Measurements from ENCODE around the gene ADTRP.

The ADTRP gene

GRCh38 chr6:11814819-11815218 is 36.2 kb upstream of the ADTRP start:
- no peak for ATAC-seq

DNA sequence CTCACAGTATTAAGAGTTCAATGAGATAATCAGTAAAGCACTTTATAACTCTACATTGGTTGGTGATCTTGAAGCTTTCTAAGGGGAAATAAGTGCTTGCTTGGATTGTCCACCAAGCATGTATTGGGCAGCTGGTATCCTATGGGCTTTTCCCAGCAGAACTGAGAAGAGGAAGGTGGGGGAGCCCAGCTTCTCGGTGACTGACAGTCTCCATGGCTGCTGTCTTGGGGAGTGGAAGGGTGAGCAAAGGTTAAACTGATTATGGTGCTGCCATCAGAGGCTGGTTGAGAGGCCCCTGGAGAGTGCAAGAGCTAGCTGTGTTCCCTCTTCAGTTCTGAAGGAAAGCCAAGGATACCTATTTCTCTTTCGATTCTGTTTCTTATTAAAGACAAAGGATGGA is 35.5 kb upstream of the ADTRP start:
- TF ChIP-seq SNAI2 (CRISPR knock-in tag; IDR thresholded peaks at IDR 0.05), result no peak
- no peak for TF ChIP-seq CSDC2 (CRISPR knock-in tag; IDR thresholded peaks at IDR 0.05)
- no peak for TF ChIP-seq TOX (CRISPR knock-in tag; IDR thresholded peaks at IDR 0.05; ENCODE audit: borderline replicate concordance)
- no peak for TF ChIP-seq ISL1 (CRISPR knock-in tag; IDR thresholded peaks at IDR 0.05)
- no peak for ATAC-seq

More at GRCh38 chr6:11814819-11815218, 36.2 kb upstream of the ADTRP start:
- no peak for TF ChIP-seq ZFP3 (CRISPR knock-in tag; IDR thresholded peaks at IDR 0.05)
- no peak for TF ChIP-seq BACH2 (CRISPR knock-in tag; IDR thresholded peaks at IDR 0.05; ENCODE audit: borderline replicate concordance)
- TF ChIP-seq ISL1 (CRISPR knock-in tag; IDR thresholded peaks at IDR 0.05), result no peak
- no peak for TF ChIP-seq PPARA (CRISPR knock-in tag; IDR thresholded peaks at IDR 0.05; ENCODE audit: borderline replicate concordance)
- no peak for TF ChIP-seq OSR1 (CRISPR knock-in tag; IDR thresholded peaks at IDR 0.05)
- TF ChIP-seq TSHZ2 (CRISPR knock-in tag; IDR thresholded peaks at IDR 0.05), result no peak
- TF ChIP-seq GLIS3 (CRISPR knock-in tag; IDR thresholded peaks at IDR 0.05), result no peak
- no peak for TF ChIP-seq CSDC2 (CRISPR knock-in tag; IDR thresholded peaks at IDR 0.05)
- no peak for TF ChIP-seq ZFP30 (CRISPR knock-in tag; IDR thresholded peaks at IDR 0.05)

DNA sequence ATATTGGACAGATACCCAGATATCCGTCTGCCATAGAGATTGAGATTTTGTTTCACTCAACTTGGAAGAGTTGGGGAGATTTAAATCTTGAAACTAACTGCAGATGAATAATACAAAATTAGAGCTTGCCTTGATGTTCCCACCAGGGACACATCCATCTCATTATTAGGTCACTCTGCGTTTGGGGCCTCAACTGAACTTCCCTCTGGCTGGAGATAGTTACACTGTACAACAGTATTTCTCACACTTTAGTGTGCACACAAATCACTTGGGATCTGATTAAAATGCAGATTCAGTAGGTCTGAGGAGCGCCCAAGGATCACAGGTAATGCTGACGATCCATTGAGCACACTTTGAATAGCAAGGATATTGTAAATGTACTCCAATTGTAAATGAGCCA is 35.0 kb upstream of the ADTRP start:
- ATAC-seq, result no peak
- TF ChIP-seq OSR1 (CRISPR knock-in tag; IDR thresholded peaks at IDR 0.05) (no peak), RARB (CRISPR knock-in tag; IDR thresholded peaks at IDR 0.05) (no peak), PPARA (CRISPR knock-in tag; IDR thresholded peaks at IDR 0.05; ENCODE audit: borderline replicate concordance) (no peak), TSHZ2 (CRISPR knock-in tag; IDR thresholded peaks at IDR 0.05) (no peak), GLIS3 (CRISPR knock-in tag; IDR thresholded peaks at IDR 0.05) (no peak), ZNF565 (CRISPR knock-in tag; conservative IDR thresholded peaks at IDR 0.05; ENCODE audit: low read depth) (no peak), ZNF8 (CRISPR knock-in tag; IDR thresholded peaks at IDR 0.05) (no peak), CSRNP3 (CRISPR knock-in tag; IDR thresholded peaks at IDR 0.05) (no peak), ZNF70 (CRISPR knock-in tag; IDR thresholded peaks at IDR 0.05) (no peak), ZC3H10 (CRISPR knock-in tag; IDR thresholded peaks at IDR 0.05) (no peak), TOX (CRISPR knock-in tag; IDR thresholded peaks at IDR 0.05; ENCODE audit: borderline replicate concordance) (no peak), ZFP3 (CRISPR knock-in tag; IDR thresholded peaks at IDR 0.05) (no peak), ESRRG (CRISPR knock-in tag; IDR thresholded peaks at IDR 0.05) (no peak)
- TF ChIP-seq, protein P1, sequence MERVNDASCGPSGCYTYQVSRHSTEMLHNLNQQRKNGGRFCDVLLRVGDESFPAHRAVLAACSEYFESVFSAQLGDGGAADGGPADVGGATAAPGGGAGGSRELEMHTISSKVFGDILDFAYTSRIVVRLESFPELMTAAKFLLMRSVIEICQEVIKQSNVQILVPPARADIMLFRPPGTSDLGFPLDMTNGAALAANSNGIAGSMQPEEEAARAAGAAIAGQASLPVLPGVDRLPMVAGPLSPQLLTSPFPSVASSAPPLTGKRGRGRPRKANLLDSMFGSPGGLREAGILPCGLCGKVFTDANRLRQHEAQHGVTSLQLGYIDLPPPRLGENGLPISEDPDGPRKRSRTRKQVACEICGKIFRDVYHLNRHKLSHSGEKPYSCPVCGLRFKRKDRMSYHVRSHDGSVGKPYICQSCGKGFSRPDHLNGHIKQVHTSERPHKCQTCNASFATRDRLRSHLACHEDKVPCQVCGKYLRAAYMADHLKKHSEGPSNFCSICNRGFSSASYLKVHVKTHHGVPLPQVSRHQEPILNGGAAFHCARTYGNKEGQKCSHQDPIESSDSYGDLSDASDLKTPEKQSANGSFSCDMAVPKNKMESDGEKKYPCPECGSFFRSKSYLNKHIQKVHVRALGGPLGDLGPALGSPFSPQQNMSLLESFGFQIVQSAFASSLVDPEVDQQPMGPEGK (CRISPR knock-in tag; IDR thresholded peaks at IDR 0.05; ENCODE audit: borderline replicate concordance), result no peak

- no peak for ATAC-seq
- no peak for TF ChIP-seq SNAI2 (CRISPR knock-in tag; IDR thresholded peaks at IDR 0.05)
- no peak for TF ChIP-seq OSR1 (CRISPR knock-in tag; IDR thresholded peaks at IDR 0.05)
- no peak for TF ChIP-seq ZNF70 (CRISPR knock-in tag; IDR thresholded peaks at IDR 0.05)
- TF ChIP-seq CSDC2 (CRISPR knock-in tag; IDR thresholded peaks at IDR 0.05), result no peak
- TF ChIP-seq CSRNP3 (CRISPR knock-in tag; IDR thresholded peaks at IDR 0.05), result no peak
- TF ChIP-seq ZNF8 (CRISPR knock-in tag; IDR thresholded peaks at IDR 0.05), result no peak
- no peak for TF ChIP-seq ISL1 (CRISPR knock-in tag; IDR thresholded peaks at IDR 0.05)
- TF ChIP-seq, protein P1 (CRISPR knock-in tag; IDR thresholded peaks at IDR 0.05; ENCODE audit: borderline replicate concordance), result no peak
- no peak for TF ChIP-seq ZC3H10 (CRISPR knock-in tag; IDR thresholded peaks at IDR 0.05)
- TF ChIP-seq, protein P2, sequence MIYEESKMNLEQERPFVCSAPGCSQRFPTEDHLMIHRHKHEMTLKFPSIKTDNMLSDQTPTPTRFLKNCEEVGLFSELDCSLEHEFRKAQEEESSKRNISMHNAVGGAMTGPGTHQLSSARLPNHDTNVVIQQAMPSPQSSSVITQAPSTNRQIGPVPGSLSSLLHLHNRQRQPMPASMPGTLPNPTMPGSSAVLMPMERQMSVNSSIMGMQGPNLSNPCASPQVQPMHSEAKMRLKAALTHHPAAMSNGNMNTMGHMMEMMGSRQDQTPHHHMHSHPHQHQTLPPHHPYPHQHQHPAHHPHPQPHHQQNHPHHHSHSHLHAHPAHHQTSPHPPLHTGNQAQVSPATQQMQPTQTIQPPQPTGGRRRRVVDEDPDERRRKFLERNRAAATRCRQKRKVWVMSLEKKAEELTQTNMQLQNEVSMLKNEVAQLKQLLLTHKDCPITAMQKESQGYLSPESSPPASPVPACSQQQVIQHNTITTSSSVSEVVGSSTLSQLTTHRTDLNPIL (CRISPR knock-in tag; IDR thresholded peaks at IDR 0.05; ENCODE audit: low read depth), result no peak
- TF ChIP-seq GLIS3 (CRISPR knock-in tag; IDR thresholded peaks at IDR 0.05), result no peak
Measured at GRCh38 chr6:11812951-11813350, 34.3 kb upstream of the ADTRP start.

Data from SK-N-SH treated with all-trans-retinoic acid at 6 μM for 48 hours (cell line).